ENCODE measurements around the gene C6orf136.

DNA sequence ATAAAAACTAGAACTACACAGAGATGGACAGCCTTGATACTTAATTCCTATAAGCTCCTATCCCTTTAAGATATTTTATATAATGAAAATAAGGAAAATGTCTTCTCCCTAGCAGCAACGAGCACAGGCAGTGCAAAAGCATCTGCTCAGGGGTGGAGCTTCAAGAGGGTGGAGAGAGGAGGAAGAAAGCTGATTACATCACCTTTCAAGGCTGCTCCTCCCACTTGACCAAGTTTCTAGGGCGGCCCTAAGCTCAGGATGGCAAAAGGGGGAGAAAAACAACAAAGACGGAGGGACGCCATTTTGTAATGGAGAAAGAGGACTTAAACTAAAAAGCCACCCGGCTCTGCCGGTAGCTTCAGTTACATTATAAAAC, 32.1 kb upstream of the C6orf136 start:
- TF ChIP-seq CTCF (IDR thresholded peaks at IDR 0.05; ENCODE audit: low read depth, low read length, missing input control) (no peak), SP1 (IDR thresholded peaks at IDR 0.05) (peak; percentile 28), EGR1 (IDR thresholded peaks at IDR 0.05; ENCODE audit: low read depth in 2 of 2) (peak in 1 of 2 donors; percentile 27), RAD21 (IDR thresholded peaks at IDR 0.05) (peak in 1 of 2 donors; percentile 30), RXRA (IDR thresholded peaks at IDR 0.05) (no peak), TAF1 (conservative IDR thresholded peaks at IDR 0.05) (peak; percentile 96), YY1 (IDR thresholded peaks at IDR 0.05) (peak; percentile 99)
- TF ChIP-seq, protein P1, sequence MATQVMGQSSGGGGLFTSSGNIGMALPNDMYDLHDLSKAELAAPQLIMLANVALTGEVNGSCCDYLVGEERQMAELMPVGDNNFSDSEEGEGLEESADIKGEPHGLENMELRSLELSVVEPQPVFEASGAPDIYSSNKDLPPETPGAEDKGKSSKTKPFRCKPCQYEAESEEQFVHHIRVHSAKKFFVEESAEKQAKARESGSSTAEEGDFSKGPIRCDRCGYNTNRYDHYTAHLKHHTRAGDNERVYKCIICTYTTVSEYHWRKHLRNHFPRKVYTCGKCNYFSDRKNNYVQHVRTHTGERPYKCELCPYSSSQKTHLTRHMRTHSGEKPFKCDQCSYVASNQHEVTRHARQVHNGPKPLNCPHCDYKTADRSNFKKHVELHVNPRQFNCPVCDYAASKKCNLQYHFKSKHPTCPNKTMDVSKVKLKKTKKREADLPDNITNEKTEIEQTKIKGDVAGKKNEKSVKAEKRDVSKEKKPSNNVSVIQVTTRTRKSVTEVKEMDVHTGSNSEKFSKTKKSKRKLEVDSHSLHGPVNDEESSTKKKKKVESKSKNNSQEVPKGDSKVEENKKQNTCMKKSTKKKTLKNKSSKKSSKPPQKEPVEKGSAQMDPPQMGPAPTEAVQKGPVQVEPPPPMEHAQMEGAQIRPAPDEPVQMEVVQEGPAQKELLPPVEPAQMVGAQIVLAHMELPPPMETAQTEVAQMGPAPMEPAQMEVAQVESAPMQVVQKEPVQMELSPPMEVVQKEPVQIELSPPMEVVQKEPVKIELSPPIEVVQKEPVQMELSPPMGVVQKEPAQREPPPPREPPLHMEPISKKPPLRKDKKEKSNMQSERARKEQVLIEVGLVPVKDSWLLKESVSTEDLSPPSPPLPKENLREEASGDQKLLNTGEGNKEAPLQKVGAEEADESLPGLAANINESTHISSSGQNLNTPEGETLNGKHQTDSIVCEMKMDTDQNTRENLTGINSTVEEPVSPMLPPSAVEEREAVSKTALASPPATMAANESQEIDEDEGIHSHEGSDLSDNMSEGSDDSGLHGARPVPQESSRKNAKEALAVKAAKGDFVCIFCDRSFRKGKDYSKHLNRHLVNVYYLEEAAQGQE (IDR thresholded peaks at IDR 0.05): peak; percentile 73
- TF ChIP-seq, protein P2, sequence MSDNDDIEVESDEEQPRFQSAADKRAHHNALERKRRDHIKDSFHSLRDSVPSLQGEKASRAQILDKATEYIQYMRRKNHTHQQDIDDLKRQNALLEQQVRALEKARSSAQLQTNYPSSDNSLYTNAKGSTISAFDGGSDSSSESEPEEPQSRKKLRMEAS (IDR thresholded peaks at IDR 0.05): peak; percentile 54
